NT2/D1 (cell line): ENCODE measurements around the gene KPNA3.
"Not testable (repeated sequence)": the region's sequence is repeated elsewhere in the genome, so short reads cannot be mapped to it uniquely, and the experiment has no call there.

Source experiments
- DNase-seq: peaks from one replicate; pipeline ENCODE4 v3.0.0-alpha.2; 2011; ENCODE audit warnings: low read depth, low spot score
- H3K27me3 ChIP-seq: 2 replicates; pipeline ENCODE4 v1.6.0; 2011; ENCODE audit warnings: mild to moderate bottlenecking; ENCODE audit not compliant: insufficient read length, insufficient read depth
- H3K36me3 ChIP-seq: 2 replicates; pipeline ENCODE4 v1.6.1; 2011; ENCODE audit warnings: mild to moderate bottlenecking, low read length, mixed read lengths; ENCODE audit not compliant: insufficient read depth, insufficient read length
- H3K4me1 ChIP-seq: 2 replicates; pipeline ENCODE4 v1.5.1; 2011; ENCODE audit not compliant: insufficient read depth, insufficient read length
- H3K4me3 ChIP-seq: 2 replicates; pipeline ENCODE4 v1.5.1; 2011; ENCODE audit warnings: low read depth; ENCODE audit not compliant: insufficient read length
- H3K9ac ChIP-seq: 2 replicates; pipeline ENCODE4 v1.6.0; 2011; ENCODE audit warnings: low read depth; ENCODE audit not compliant: insufficient read length
- H3K9me3 ChIP-seq: 2 replicates; pipeline ENCODE4 v1.5.1; 2011; ENCODE audit warnings: mild to moderate bottlenecking, low read length; ENCODE audit not compliant: insufficient read depth
- SUZ12 ChIP-seq: IDR thresholded peaks from 2 replicates; pipeline ENCODE4 v1.6.1; 2011; ENCODE audit not compliant: insufficient read length, insufficient read depth; ENCODE audit errors: extremely low read depth
- YY1 ChIP-seq: IDR thresholded peaks from 2 replicates; pipeline ENCODE4 v1.6.1; 2011; ENCODE audit not compliant: insufficient read length, insufficient read depth
- ZNF274 ChIP-seq: IDR thresholded peaks from 2 replicates; pipeline ENCODE4 v1.6.1; 2011; ENCODE audit warnings: mild to moderate bottlenecking, low read depth, low read length

Gene KPNA3

DNA sequence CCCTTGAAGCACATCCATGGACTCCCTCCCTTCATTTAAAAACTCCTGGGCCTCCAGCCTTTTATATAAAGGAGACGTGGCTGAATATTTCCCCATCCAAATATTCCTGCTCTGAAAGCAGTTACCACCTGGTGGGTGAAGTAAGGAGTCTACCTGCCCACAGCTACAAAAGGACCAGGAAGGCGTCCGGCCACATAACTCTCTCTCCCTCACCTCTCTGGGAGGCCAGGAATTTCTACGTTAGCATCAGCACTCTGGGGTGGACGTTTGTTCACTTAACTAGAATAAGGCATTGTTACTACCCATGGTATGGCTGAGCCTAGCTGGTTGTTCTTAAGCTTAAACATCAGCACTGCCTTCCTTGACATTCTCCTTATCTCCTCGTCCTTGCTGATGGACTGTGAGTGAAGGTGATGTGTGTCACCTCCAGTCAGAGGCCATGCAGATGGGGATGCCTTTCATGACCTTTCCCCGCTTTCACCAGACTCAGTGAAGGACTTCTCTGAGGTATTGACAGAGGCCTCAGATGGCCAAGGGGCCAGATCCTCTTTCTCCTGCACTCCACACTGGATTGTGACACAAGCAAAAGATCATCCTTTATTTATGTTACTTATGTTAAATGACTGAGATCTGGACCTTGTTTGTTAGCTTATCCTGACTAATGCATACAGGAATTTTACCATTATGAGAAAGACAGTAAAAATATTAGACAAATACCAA, 22.2 kb upstream of the KPNA3 start:
- H3K4me1 ChIP-seq, result no peaks in the 10 kb centered on the region
- no peak for DNase-seq
- no peaks in the 10 kb centered on the region for H3K27me3 ChIP-seq
- no peaks in the 10 kb centered on the region for H3K36me3 ChIP-seq
- H3K9ac ChIP-seq, result no peak overlapping the region
- H3K4me3 ChIP-seq, result no peak overlapping the region
- TF ChIP-seq ZNF274, result no peak
- TF ChIP-seq YY1, result no peak
- TF ChIP-seq SUZ12, result no peak
- H3K9me3 ChIP-seq, result no peaks in the 10 kb centered on the region

DNA sequence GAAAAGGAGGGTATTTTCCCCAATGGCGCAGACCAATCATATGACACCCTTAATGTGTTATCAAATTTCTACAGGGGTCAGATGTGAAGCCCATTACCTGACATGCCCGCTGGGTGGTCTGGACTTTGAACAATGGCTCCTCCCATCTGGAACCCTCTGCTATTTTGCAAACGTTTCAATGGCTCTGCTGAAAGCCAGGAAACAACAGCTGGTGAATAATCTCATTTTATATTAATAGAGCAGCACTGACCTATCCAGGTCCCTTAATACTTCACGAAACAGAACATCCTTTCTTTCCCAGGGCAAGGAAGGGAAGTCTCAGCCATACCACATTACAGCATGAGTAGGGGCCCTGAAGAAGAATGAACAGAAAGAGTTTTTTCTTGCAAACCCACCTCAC, 20.3 kb upstream of the KPNA3 start:
- no peak for TF ChIP-seq ZNF274
- no peak for TF ChIP-seq SUZ12
- TF ChIP-seq YY1, result no peak
- no peaks in the 10 kb centered on the region for H3K36me3 ChIP-seq
- no peaks in the 10 kb centered on the region for H3K4me1 ChIP-seq
- no peaks in the 10 kb centered on the region for H3K27me3 ChIP-seq
- H3K9me3 ChIP-seq, result no peaks in the 10 kb centered on the region
- H3K4me3 ChIP-seq, result no peak overlapping the region
- H3K9ac ChIP-seq, result no peak overlapping the region
- DNase-seq, result no peak

DNA sequence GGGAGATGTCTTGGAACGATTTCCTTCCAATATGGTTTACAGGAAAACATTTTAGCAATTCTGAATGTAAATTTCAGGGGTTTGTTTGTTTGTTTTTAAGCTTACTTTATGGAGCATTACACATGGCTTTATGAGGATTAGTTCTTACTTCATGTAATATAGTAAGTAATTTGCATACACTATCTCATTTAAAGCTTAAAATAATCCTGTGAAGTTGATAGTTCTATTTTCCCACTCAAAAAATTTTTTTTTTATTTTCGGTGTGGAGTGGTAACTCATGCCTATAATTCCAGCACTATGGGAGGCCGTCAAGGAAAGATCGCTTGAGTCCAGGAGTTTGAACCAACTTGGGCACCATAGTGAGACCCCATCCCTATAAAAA, 19.0 kb upstream of the KPNA3 start:
- Histone ChIP-seq H3K9ac (no peak overlapping the region), H3K9me3 (no peaks in the 10 kb centered on the region), H3K36me3 (no peaks in the 10 kb centered on the region), H3K4me3 (no peak overlapping the region), H3K4me1 (no peaks in the 10 kb centered on the region), H3K27me3 (no peaks in the 10 kb centered on the region)
- no peak for TF ChIP-seq YY1
- no peak for TF ChIP-seq SUZ12
- TF ChIP-seq ZNF274, result no peak
- no peak for DNase-seq

DNA sequence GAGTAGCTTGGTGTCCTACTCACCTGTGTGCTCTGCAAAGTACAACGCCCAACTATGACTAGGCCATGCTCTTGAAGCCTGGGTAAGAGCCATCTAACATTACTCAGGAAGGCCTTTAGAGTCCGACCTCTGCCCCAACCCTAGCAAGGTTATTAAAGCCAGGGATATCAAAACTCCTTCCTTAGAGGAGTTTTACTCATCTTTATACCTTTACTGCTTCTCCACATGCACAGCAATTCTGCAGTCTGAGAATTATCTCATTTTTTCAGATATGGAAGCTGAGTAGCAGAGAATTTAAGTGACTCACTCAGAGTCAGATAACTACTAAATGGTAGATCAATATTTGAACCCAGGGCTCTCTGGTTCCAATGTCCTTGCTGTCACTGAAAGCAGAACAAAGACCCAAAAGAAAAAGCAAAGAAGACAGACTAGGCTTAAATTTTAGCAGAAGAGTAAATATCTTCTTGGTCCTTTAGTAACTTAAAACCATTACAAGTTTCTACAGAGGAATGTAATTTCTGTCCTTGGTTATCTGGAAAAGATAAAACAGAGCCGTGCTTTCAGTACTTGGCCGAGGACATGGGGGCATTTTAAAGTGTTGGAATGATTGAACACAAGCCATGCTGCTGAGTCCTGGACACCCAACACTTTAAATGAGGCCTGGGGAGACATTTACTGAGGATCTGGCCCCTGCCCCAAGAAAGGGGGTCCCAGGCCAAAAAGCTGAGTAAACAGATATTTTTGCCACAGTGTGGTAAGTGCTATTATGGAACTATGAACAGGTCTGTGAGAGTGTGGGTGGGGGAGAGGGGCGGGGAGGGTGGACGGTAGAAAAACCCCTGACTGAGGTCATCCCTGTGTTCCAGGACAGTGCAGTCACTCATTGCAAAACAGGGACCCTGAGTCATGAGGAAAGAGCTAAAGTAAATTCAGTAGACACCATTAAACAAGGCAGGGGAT, 18.4 kb upstream of the KPNA3 start:
- no peaks in the 10 kb centered on the region for H3K36me3 ChIP-seq
- H3K4me1 ChIP-seq, result no peaks in the 10 kb centered on the region
- H3K4me3 ChIP-seq, result no peak overlapping the region
- no peak overlapping the region for H3K9ac ChIP-seq
- TF ChIP-seq YY1 (no peak), SUZ12 (no peak), ZNF274 (no peak)
- DNase-seq, result no peak
- H3K27me3 ChIP-seq, result no peaks in the 10 kb centered on the region
- no peaks in the 10 kb centered on the region for H3K9me3 ChIP-seq

DNA sequence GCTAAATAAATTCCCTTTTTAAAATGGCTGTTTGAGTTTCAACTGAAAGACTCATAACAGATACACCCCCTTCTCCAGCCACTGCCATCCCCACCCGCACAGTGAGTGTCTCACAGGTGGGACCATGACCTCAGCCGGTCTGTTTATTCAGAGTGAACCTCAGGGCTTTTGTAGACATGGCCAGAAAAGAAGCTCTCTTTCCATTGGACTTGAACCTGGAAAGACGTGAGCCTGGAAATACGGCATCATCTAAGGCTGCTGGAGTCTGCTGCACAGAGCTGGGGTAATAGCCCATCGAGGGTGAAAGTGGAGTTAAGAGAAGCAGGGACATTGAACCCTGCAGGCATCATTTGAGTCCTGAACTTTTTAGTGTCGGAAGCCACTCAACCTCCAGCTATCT, 15.2 kb upstream of the KPNA3 start:
- no peak for TF ChIP-seq YY1
- TF ChIP-seq ZNF274, result no peak
- TF ChIP-seq SUZ12, result no peak
- H3K9me3 ChIP-seq, result no peaks in the 10 kb centered on the region
- no peaks in the 10 kb centered on the region for H3K4me1 ChIP-seq
- H3K27me3 ChIP-seq, result no peaks in the 10 kb centered on the region
- no peaks in the 10 kb centered on the region for H3K36me3 ChIP-seq
- no peak for DNase-seq
- H3K4me3 ChIP-seq, result no peak overlapping the region
- no peak overlapping the region for H3K9ac ChIP-seq

DNA sequence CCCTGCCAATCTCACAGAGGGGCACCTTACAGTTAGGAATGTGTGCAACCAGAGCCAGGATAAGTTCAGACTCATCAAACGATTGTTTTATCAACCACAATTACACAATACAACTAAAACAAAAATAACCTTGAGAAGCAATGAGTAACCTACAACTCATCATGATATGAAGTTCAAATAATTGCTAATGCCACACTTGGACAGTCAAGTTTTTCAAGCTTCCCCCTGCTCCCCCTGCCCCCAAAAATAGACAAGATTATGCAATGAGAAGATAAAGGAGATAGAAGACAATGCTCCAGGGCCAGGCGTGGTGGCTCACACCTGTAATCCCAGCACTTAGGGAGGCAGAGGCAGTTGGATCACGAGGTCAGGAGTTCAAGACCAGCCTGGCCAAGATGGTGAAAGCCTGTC, 13.6 kb upstream of the KPNA3 start:
- Histone ChIP-seq H3K9me3 (no peaks in the 10 kb centered on the region), H3K27me3 (no peaks in the 10 kb centered on the region), H3K36me3 (no peaks in the 10 kb centered on the region), H3K4me1 (no peaks in the 10 kb centered on the region), H3K9ac (no peak overlapping the region), H3K4me3 (no peak overlapping the region)
- DNase-seq, result no peak
- no peak for TF ChIP-seq YY1
- TF ChIP-seq ZNF274, result no peak
- no peak for TF ChIP-seq SUZ12

DNA sequence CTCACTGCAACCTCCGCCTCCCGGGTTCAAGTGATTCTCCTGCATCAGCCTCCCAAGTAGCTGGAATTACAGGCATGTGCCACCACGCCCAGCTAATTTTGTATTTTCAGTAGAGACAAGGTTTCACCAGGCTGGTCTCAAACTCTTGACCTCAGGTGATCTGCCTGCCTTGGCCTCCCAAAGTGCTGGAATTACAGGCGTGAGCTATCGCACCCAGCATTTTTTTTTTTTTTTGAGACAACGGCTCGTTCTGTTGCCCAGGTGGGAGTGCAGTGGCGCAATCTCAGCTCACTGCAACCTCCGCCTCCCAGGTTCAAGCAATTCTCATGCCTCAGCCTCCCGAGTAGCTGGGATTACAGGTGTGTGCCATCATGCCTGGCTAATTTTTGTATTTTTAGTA, 10.6 kb upstream of the KPNA3 start:
- H3K36me3 ChIP-seq, H3K4me1 ChIP-seq, DNase-seq, H3K9ac ChIP-seq, H3K27me3 ChIP-seq, H3K9me3 ChIP-seq, H3K4me3 ChIP-seq: not testable (repeated sequence)
